K562 (cell line): ENCODE data around the gene BMP6. TPM values are rescaled to one million over a fixed set of nuclear protein-coding genes. Genes with fewer than 3 reads are reported as not detected.

Experiments used
- ATAC-seq: fragments of 200-7000 bp; cut with Tn5 transposase; 3 replicates; pipeline ENCODE4 v1.9.1; 2020; ENCODE audit warnings: moderate library complexity
- BruUV-seq: library from RNA; stranded (reverse); fragments of 400-500 nt; replicated peaks from 2 replicates; lab custom pipeline; 2021; lab: Mats Ljungman, UMichigan
- CTCF ChIA-PET: fragments of 300-600 bp; formaldehyde crosslinking; extraction: SDS; loops from one replicate; lab custom pipeline; 2021; ENCODE audit warnings: low intra/inter-chr PET ratio; lab: Yijun Ruan, JAX
- POLR2A ChIA-PET: fragments of 300-600, 350-650 bp; sonication (Branson Sonifier 250); formaldehyde crosslinking; extraction: SDS; loops from one replicate; lab custom pipeline; 2021; ENCODE audit warnings: antibody characterized with exemption, inconsistent platforms; lab: Yijun Ruan, JAX
- DNase-seq, 4 experiments: peaks; one replicate each; pipeline versions ENCODE4 v3.0.0 to v3.0.0-alpha.2; 2011 to 2018; ENCODE audit warnings: low spot score in 3 of 4, mixed read lengths in 3 of 4; ENCODE audit errors: extremely low read depth in 1 of 4
- FAIRE-seq: peaks from 2 replicates; lab custom pipeline; 2011; peaks lifted over from hg19 to GRCh38; lab: Jason Lieb, UNC
- H2AFZ ChIP-seq: 2 replicates; pipeline ENCODE4 v1.6.0; 2011; ENCODE audit warnings: low read depth, low read length, control low read depth, inconsistent platforms
- H3K27ac ChIP-seq: fragments of 200-600 bp; 3 replicates; pipeline ENCODE4 v1.8.0; 2011; ENCODE audit warnings: low read depth, mild to moderate bottlenecking, control low read depth, inconsistent platforms, low read length, moderate library complexity, mixed read lengths; ENCODE audit errors: extremely low read depth
- H3K27me3 ChIP-seq, 2 experiments: fragments of 300-600 bp in 1 of 2; 2 replicates in 1 of 2; 3 replicates in 1 of 2; pipeline versions ENCODE4 v1.6.0 to v1.8.0; 2011; ENCODE audit warnings: inconsistent platforms in 2 of 2, low read length in 2 of 2, mild to moderate bottlenecking in 1 of 2, mixed read lengths in 1 of 2, moderate library complexity in 1 of 2; ENCODE audit not compliant: control insufficient read depth in 2 of 2, insufficient read depth in 2 of 2
- H3K36me3 ChIP-seq: fragments of 300-600 bp; 3 replicates; pipeline ENCODE4 v1.8.0; 2011; ENCODE audit warnings: mild to moderate bottlenecking, low read length, inconsistent platforms; ENCODE audit not compliant: control insufficient read depth, insufficient read depth
- H3K4me1 ChIP-seq, 2 experiments: fragments of 200-600 bp in 1 of 2; replicated peaks in 1 of 2; 2 replicates in 1 of 2; 3 replicates in 1 of 2; pipeline versions ENCODE4 v1.5.1 to v1.8.0; 2011; ENCODE audit warnings: inconsistent platforms in 2 of 2, low read length in 2 of 2, mild to moderate bottlenecking in 1 of 2, mixed read lengths in 1 of 2, moderate library complexity in 1 of 2; ENCODE audit not compliant: control insufficient read depth in 2 of 2, insufficient read depth in 2 of 2
- H3K4me2 ChIP-seq: 2 replicates; pipeline ENCODE4 v1.6.1; 2011; ENCODE audit warnings: low read length, control low read depth, inconsistent platforms, mixed read lengths; ENCODE audit not compliant: insufficient read depth
- H3K4me3 ChIP-seq: fragments of 200-600 bp; sonication (generic), shearing (Covaris generic); 2 replicates; pipeline ENCODE4 v1.5.1; 2016; ENCODE audit warnings: control low read depth, inconsistent platforms
- H3K79me2 ChIP-seq: fragments of 200-600 bp; 3 replicates; pipeline ENCODE4 v1.8.0; 2011; ENCODE audit warnings: low read length, inconsistent platforms; ENCODE audit not compliant: control insufficient read depth, insufficient read depth
- H3K9ac ChIP-seq, 2 experiments: 2 replicates each; pipeline versions ENCODE4 v1.6.0 to v1.6.1; 2011; ENCODE audit warnings: low read depth in 2 of 2, low read length in 2 of 2, control low read depth in 1 of 2, inconsistent platforms in 1 of 2, mild to moderate bottlenecking in 1 of 2, mixed read lengths in 1 of 2; ENCODE audit not compliant: insufficient read depth in 1 of 2
- H3K9me1 ChIP-seq: one replicate; pipeline ENCODE4 v1.6.0; 2011; ENCODE audit warnings: inconsistent platforms, mild to moderate bottlenecking, low read length, moderate library complexity; ENCODE audit not compliant: control insufficient read depth, insufficient read depth
- H3K9me3 ChIP-seq: replicated peaks from 2 replicates; pipeline ENCODE4 v1.5.1; 2011; ENCODE audit warnings: low read depth, low read length, inconsistent platforms; ENCODE audit not compliant: control insufficient read depth, insufficient read depth
- H4K20me1 ChIP-seq: replicated peaks from 2 replicates; pipeline ENCODE4 v1.6.1; 2011; ENCODE audit warnings: low read length, inconsistent platforms, mixed read lengths; ENCODE audit not compliant: control insufficient read depth, insufficient read depth
- CEBPB ChIP-seq: fragments of 450-650 bp; IDR thresholded peaks from 2 replicates; pipeline ENCODE4 v1.6.1; 2016; ENCODE audit warnings: missing genetic modification characterization, missing compliant biosample characterization
- GTF2F1 ChIP-seq: IDR thresholded peaks from 2 replicates; pipeline ENCODE4 v1.6.1; 2011; ENCODE audit warnings: low read depth, low read length, improper control_type of control experiment
- KDM1A ChIP-seq, 2 experiments: fragments of 450-650 bp; IDR thresholded peaks; 2 replicates each; pipeline ENCODE4 v1.6.1; 2016; ENCODE audit warnings: mild to moderate bottlenecking in 2 of 2
- SNRNP70 ChIP-seq: fragments of 200-400 bp; formaldehyde crosslinking; optimal IDR thresholded peaks from 2 replicates; pipeline ENCODE3; 2017; ENCODE audit warnings: low read depth, low read length
- TEAD1 ChIP-seq, 2 experiments: fragments of 450-650 bp in 1 of 2; sonication (generic) in 1 of 2; formaldehyde crosslinking; IDR thresholded peaks; 2 replicates each; pipeline versions ENCODE4 v1.4.0 to v1.8.0; 2020 to 2022; ENCODE audit warnings: mild to moderate bottlenecking in 2 of 2, missing genetic modification reagents in 1 of 2
- WGBS: fragments of 100-300 bp; shearing (Covaris generic); methylation state at CpG from one replicate; pipeline ENCODE4 v1.1.6; 2016; ENCODE audit warnings: low coverage, mixed read lengths; ENCODE audit not compliant: insufficient coverage; ENCODE audit errors: missing lambda C conversion rate; 5-methylcytosine and 5-hydroxymethylcytosine counted together
- in situ Hi-C: fragments of 300-500 bp; cut with MboI; formaldehyde crosslinking; loops from 4 replicates; pipeline ENCODE4 v1.15.0; 2018; ENCODE audit warnings: inconsistent platforms, mixed read lengths
- intact Hi-C: fragments of 100-400 bp; cut with micrococcal nuclease; formaldehyde crosslinking; loops from 2 replicates; pipeline ENCODE4 v1.14.2; 2022
- polyA plus RNA-seq, 8 experiments: library from polyadenylated mRNA; depleted of rRNA in 4 of 8; stranded (reverse) in 5 of 8; unstranded in 3 of 8; fragments of >200 nt; fragmentation: Nextera tagmentation in 2 of 8; fragmentation: Illumina TruSeq in 1 of 8; extraction: Ambion mirVana in 2 of 8; extraction: Trizol in 1 of 8; gene quantifications; 2 replicates each; pipeline versions ENCODE4 v1.2.1 to v1.2.3, GENCODE V29; 2011 to 2014; ENCODE audit warnings: inconsistent platforms in 1 of 8, missing spikeins in 1 of 8
- total RNA-seq, 7 experiments: library from RNA; depleted of rRNA in 6 of 7; stranded (reverse); fragments of >200 nt in 6 of 7; fragmentation: Illumina TruSeq in 2 of 7; extraction: Trizol in 2 of 7; gene quantifications; 2 replicates each; pipeline versions ENCODE4 v1.2.1 to v1.2.3, GENCODE V29; 2011 to 2021; ENCODE audit warnings: low replicate concordance in 1 of 7
- TF ChIP-seq, protein P1 (sequence below): sonication (generic); formaldehyde crosslinking; IDR thresholded peaks from 2 replicates; pipeline ENCODE4 v1.8.1; 2022; ENCODE audit warnings: missing genetic modification reagents
- TF ChIP-seq, protein P2 (sequence below): sonication (generic); IDR thresholded peaks from 2 replicates; pipeline ENCODE4 v1.6.1; 2016

Gene BMP6
- total and polyA plus RNA-seq, 9 of the 15 experiments (the other 6 are each of a cell fraction or from before 2014, with no cell fraction given): 0.01 to 0.13 (median 0.06) TPM; not detected in 3

DNA sequence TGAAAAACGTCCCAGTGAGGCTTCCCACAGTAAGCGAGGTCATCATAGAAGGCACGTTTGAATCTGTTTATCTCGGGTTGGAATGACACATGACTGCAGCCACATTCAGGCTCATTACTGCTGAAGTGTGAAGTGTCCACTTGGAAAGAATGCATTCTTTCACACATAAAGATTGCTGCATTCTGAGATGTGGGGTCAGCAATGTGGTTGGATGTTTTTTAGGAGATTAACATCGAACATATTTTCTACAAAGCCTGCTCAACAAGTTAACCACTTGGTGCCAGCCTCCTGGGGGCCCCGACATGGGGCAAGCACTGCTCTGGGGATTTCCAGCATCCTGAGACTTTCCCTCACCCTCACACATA is 79.9 kb downstream of the BMP6 start (continued):
- TF ChIP-seq, protein P1, sequence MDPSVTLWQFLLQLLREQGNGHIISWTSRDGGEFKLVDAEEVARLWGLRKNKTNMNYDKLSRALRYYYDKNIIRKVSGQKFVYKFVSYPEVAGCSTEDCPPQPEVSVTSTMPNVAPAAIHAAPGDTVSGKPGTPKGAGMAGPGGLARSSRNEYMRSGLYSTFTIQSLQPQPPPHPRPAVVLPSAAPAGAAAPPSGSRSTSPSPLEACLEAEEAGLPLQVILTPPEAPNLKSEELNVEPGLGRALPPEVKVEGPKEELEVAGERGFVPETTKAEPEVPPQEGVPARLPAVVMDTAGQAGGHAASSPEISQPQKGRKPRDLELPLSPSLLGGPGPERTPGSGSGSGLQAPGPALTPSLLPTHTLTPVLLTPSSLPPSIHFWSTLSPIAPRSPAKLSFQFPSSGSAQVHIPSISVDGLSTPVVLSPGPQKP (CRISPR knock-in tag): no peak
- TF ChIP-seq TEAD1 (CRISPR knock-in tag; IDR thresholded peaks at IDR 0.05) (no peak), SNRNP70 (no peak)

DNA sequence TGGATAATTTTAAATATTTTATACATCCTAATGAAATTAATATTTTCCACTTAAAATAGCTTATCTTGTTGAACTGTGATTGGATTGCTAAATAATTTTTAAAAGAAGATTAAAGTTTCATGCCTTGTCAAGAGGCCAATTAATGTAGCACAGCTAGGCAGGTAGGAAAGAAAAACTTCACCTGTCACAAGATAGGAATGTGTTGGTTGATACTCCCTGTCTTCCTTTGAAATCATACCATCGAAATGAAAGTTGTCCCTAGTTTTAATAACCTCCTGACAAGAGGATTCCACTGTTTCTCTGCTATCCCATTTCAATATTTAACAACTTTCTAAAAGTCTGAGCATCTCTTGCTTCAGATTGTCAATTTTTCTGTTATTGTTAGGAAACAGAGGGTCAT is 80.8 kb downstream of the BMP6 start:
- Histone ChIP-seq H3K4me2 (no peak overlapping the region), H2AFZ (no peak overlapping the region), H3K9me1 (no peaks in the 10 kb centered on the region), H3K4me1 (no peaks in the 10 kb centered on the region), H4K20me1 (no peaks in the 10 kb centered on the region), H3K27me3 (peaks cover 34 to 45% of the 10 kb centered on the region in 2 experiments), H3K9me3 (no peaks in the 10 kb centered on the region), H3K36me3 (no peaks in the 10 kb centered on the region), H3K4me3 (no peak overlapping the region), H3K27ac (no peak overlapping the region), H3K9ac (no peak overlapping the region), H3K79me2 (no peaks in the 10 kb centered on the region)
- in situ Hi-C loops: no loop called here
- ChIA-PET POLR2A (no interaction called here), CTCF (no interaction called here)
- no peak for FAIRE-seq
- intact Hi-C loops: no loop called here
- ATAC-seq: no peak
- DNase-seq: no peak
- no TSS peak for BruUV-seq
- 0% methylated on average over 1 of the region's 1 CpG for WGBS
- TF ChIP-seq CEBPB (0 out of 2 replicates have a peak, but pooled peaks have one; percentile 8), GTF2F1 (no peak), KDM1A (IDR thresholded peaks at IDR 0.05) (no peak)
- TF ChIP-seq, protein P2, sequence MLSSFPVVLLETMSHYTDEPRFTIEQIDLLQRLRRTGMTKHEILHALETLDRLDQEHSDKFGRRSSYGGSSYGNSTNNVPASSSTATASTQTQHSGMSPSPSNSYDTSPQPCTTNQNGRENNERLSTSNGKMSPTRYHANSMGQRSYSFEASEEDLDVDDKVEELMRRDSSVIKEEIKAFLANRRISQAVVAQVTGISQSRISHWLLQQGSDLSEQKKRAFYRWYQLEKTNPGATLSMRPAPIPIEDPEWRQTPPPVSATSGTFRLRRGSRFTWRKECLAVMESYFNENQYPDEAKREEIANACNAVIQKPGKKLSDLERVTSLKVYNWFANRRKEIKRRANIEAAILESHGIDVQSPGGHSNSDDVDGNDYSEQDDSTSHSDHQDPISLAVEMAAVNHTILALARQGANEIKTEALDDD: no peak
